Skeletal muscle cell (primary cell): ENCODE data around the gene GPR161.

Source experiments
- DNase-seq: peaks from one replicate; pipeline ENCODE4 v3.0.0-alpha.2; 2010; ENCODE audit warnings: low read depth
- H3K4me3 ChIP-seq: 2 replicates; pipeline ENCODE4 v1.5.1; 2011; ENCODE audit warnings: low read depth, mild to moderate bottlenecking, control low read depth, low read length, moderate library complexity

GPR161 gene

DNA sequence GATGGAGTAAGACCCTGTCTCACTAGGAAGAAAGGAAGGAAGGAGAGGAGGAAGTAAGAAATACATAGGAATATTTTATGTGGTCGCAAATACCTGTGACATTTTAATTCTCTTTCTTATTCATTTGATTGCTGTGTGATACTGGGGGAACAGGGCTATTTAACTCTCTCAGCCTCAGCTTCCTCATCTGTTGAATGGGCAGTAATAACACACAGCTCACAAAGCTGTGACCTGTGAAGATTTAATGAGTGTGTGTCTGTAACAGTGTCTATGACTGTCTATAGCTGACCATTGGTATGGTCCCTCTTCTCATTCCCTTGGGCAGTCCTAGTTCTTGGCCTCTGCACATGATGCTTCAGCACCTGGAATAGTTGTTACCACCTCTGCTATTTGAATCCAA, 13.6 kb upstream of the GPR161 start:
- no peak for DNase-seq
- no peak overlapping the region for H3K4me3 ChIP-seq

DNA sequence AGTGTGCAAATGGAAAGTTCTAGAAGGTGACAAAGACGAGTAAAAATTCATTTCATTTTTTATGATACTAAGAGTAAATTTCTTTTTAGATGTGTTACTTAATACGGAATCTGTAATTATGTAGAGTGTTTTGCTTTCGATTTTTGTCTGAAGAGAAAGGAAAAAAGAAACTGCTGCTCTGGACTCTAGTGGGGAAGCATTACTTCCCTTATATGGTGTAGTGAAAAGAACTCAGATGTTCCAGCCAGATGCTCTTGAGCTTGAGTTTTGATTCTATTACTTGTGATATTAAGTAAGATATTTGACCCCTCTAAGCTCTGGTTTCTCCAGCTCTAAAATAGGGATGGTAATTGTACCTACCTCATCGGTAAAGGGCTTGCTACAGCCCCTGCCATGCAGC, 12.2 kb upstream of the GPR161 start:
- H3K4me3 ChIP-seq = no peak overlapping the region
- DNase-seq = no peak

DNA sequence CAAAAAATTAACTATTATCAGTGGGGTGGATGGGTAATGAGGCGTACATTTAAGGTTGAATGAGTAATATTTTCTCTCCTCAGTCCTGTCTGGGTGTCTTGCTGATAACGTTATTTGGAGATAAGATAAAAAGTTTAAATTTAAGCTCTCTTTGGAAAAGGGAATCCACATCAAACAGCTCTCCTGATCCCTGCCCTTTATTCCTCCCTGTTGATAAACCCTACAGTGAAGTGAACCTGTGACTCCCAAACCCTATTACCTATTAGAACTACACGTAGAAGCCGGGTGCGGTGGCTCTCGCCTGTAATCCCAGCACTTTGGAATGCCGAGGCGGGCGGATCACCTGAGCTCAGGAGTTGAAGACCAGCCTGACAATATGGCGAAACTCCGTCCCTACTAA, 9.9 kb upstream of the GPR161 start:
- no peak overlapping the region for H3K4me3 ChIP-seq
- no peak for DNase-seq

DNA sequence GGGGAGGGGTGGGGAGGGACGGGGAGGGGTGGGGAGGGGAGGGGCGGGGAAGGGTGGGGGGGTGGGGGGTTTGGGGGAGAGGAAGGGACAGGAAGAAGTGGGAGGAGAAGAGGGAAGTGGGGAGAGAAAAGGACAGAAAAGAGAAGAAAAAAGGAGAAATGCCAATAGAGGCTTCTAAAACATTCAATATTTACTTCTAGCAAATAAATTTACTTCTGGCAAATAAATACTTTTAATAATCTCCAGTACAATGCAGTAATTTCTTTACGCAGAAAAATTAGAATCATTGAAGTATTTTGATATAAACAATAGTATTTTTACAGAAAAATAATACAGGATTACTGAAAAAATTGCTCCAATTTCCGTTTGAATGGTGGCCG, 9.4 kb upstream of the GPR161 start:
- DNase-seq = no peak
- no peak overlapping the region for H3K4me3 ChIP-seq

DNA sequence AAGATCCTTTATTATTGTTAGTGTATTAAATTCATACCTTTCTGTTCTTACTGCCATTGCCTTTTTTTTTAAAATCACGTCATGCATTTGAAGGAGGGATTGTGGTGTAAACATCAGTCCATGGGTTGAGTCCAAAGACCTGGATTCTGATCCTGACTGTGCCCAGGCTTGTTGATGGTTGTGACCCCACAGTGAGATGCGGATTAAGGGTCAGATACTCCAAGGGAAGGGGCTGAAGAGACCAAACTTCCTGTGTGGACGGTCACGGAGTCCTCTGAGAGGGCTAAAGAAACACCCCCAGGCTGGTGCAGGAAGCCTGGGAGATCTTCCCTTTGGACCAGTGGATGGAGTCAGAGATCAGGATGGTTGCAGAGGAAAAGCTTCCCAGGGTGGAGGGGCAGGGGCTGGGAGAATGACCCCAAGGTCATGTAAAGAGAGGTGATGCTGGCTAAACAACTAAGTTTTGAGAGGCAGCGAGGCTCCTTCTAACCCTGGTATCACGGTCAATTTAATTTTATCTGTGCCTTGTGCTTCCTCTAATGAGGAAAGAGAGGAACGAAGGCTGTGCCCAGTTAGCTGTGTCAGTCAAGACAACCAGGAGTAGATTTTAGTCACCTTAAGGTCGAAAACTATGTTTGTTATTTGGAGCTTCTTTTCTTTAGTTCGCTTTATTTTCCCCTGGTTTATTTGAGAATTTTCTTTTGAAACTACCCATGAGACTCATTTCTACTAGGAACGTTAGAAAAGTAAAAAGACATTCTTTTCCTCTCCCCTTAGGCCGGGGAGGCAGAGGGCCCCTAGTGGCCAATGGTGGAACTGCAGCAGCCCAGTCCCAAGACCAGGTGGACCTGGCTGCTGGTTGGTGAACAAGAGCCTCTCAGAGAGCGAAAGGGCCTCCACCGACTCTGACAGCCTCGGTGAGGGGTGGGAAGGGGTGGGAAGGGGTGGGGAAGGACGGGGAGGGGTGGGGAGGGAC, 8.7 kb upstream of the GPR161 start:
- H3K4me3 ChIP-seq = no peak overlapping the region
- peak; percentile 43 for DNase-seq

DNA sequence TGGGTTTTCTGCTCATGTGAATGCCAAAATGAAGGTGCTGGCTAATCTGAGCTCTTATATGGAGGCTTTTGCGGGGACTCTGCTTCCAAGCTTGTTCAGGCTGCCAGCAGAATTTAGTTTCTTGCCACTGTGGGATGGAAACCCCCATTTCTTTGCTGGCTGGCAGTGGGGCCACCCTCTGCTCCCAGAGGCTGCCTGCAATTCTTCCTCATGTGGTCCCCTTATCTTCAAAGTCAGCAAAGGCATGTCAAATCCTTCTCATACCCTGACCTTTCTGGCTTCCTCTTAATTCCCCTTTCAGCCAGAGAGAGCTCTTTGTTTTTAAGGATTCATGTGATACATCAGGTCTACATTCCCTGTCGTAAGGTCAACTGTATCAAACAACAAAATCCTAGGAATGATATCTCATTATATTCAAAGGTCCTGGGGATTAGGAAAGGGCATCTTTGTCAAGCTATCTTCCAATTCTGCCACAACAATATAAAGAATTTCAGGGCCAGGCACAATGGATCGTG, 5.2 kb upstream of the GPR161 start:
- H3K4me3 ChIP-seq = no peak overlapping the region
- DNase-seq = no peak

DNA sequence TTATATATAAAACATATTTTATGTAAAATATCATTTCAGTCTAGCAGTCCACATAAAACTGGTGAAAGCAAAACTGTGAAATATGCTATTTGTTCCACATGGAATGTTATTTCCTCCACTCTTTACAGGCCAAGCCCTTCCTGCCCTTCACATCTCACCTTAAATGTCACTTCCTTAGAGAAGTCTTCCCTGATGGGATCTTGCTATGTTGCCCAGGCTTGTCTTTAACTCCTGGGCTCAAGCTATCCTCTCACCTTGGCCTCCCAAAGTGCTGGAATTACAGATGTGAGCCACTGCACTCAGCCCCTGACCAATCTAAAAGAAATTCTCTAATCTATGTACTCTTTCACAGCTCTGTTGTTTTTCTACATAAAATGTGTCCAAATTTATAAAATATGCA, 2.3 kb upstream of the GPR161 start:
- DNase-seq = no peak
- no peak overlapping the region for H3K4me3 ChIP-seq

DNA sequence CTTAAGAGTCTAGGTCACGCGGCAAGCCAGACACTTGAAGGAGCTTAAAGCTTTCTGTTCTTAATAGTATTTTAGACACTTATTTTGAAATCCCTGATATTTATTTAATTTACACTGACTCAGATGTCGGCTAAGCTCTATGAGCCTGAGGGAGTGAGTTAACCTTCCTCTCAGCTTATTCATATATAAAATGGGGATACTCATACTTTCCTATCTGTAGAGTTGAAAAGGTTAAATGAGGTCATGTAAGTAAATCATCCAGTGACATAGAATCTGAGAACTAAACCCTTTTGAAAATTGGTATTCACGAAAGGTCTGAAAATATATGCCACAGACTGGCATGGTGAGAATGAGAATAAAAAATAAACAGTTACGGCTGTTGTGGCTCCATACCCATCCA, 1.4 kb upstream of the GPR161 start:
- H3K4me3 ChIP-seq = no peak overlapping the region

DNA sequence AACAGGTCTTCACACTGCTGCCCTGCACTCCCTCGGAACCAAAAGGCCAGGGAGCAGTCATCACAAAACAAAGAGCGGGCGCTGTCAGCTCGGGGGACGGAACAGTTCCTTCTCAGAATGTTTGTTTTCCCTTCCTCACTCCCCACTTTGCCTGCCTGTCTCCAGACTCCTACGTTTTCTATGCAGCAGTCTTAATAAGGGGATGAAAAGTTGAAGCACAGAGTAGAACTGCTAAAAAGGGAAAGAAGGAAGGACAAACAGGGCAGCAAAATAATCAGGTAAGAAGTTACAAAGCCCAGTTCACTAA, 738 bp upstream of the GPR161 start:
- H3K4me3 ChIP-seq = peak overlapping the region; percentile 77
- DNase-seq = no peak

More for the DNA sequence above, 1.4 kb upstream of the GPR161 start:
- no peak for DNase-seq

DNA sequence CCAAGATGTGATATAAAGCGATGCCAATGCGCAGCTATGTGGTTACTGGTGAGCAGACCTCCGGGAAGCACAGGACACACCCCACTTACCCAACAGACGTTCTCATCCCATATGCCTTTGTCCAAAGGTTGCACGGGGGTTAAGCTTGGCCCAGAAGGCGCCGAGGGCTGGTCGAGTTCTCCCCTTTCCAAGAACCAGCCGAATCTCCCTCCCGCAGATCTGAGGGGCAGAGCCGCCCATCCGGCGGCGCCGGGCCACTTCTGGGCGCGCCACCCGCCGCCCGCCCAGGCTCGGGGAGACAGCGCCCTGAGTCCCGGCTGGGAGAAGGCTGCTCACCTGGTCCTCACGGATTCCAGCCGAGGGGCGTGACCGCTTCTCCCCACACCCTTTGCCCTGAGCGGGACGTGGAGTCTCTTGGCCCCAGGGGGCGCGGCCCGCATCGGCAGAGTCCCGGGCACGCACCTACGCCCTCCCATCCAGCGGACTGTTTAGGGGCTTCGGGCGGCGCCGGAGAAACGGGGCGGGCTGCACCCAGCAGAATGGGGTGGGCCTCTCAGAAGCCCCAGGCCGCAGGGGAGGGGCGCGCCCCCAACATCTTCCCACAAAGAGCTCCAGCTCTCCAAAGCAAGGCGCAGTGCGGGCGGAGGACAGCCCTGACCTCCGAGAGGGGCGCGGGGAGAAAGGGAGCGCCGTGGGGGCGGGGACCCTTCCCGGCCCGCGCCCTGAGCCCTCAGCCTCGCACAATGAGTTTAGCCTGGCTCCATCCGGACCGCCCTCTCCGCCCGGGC, 615 bp downstream of the GPR161 start:
- peak overlapping the region; percentile 77 for H3K4me3 ChIP-seq
- DNase-seq = no peak

DNA sequence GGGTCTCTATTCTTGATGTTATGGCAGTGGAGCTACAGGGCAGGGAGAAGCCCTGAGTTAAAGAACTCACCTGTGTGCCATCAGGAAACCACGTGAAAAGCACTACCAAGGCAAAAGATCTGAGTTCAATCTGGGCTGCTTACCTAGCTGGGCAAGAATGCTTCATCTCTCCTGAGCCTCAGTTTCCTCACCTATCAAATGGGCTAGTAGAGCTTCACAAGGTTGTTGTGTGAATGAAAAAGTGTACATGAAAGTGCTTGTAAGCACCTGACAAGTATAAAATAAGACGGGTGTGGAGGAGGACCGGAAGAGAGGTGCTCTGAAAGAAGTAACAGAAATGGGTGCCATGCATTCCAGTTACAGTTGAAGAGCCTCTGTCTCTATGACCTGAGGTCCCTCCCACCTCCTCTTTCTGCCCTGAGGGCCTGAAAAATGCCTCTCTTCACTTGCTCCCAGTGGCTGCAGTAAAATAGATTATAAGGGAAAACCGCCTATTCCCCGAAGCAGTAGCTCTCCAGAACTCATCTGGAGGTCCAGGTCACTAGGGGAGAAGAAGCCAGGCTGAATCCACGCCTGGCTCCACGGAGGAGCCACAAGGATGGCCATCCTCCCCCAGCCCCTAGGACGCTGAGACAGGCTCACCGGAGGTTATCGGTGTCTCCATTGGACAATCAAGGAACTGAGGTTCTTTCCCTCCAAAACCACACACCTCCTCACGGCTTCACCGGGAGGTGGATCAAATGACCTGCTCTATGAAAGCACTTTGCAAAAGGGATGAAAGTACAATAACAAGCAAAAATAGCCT, 1.4 kb downstream of the GPR161 start:
- no peak for DNase-seq
- peak overlapping the region; percentile 77 for H3K4me3 ChIP-seq

DNA sequence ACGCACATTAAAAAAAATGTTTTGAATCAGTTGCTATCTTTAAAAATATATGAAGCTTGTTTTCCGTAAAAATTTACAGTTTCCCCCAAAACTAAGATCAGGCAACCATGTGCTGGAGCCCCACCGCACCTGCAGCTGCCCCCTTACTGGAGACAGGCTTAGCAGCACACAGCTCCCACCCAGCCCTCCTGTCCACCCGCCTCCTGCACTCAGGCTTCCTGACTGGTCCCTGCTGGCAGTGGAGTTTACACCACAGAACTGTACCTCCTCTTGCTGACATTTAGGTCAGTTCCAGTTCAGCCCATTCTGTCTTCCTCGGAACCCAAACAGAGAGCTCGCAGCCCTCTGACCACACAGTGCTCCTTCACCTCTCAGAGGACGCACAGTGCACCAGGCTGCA, 2.1 kb downstream of the GPR161 start:
- H3K4me3 ChIP-seq = no peak overlapping the region
- DNase-seq = no peak

DNA sequence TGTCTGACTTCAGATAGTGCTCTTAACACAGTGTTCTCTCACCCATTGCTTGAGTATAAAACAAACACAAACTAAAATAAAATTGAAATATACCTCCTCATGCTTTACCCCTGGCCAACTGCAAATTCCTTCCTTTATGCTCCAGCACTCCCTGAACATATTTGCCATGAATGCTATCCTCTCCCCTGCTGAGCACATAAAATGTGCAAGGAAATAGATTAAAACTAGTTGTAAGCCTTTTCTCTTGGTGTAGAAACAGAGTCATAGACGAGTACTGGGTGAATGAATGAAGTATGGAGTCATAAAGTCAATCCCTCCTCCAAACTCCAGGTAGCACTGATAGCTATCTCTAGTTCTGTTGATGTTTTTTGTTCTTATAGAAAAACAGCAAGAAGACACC, 2.6 kb downstream of the GPR161 start:
- DNase-seq = no peak
- H3K4me3 ChIP-seq = no peak overlapping the region

DNA sequence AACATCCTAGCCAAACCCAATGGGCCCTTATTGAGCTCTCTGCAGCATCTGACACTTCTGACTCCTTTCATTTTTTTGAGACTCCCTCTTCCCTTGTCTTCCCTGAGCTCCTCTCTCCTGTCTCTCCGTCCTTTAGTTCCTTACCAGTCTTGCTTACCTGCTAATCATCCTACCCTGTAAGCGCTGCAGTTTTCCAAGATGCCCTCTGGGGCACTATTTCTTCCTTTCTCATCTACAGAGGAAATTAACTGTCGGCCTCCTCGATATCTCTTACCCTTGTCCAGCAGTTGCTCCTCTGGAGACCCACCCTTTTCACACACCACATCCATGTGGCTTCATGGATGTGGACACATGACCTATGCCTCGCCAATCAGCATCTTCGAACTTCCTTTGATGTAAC, 6.8 kb downstream of the GPR161 start:
- no peak overlapping the region for H3K4me3 ChIP-seq

DNA sequence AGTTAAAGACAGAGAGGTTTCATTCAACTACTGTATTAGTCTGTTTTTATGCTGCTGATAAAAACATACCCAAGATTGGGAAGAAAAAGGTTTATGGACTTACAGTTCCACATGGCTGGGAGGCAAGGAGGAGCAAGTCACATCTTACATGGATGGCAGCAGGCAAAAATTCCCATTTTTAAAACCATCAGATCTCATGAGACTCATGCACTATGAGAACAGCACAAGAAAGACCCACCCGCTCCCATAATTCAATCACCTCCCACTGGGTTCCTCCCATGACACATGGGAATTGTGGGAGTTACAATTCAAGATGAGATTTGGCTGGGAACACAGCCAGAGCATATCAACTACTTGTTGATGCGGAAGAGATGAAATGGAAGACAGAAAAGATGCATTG, 9.2 kb downstream of the GPR161 start:
- no peak overlapping the region for H3K4me3 ChIP-seq
- DNase-seq = no peak

More for the DNA sequence above, 6.8 kb downstream of the GPR161 start:
- no peak for DNase-seq

DNA sequence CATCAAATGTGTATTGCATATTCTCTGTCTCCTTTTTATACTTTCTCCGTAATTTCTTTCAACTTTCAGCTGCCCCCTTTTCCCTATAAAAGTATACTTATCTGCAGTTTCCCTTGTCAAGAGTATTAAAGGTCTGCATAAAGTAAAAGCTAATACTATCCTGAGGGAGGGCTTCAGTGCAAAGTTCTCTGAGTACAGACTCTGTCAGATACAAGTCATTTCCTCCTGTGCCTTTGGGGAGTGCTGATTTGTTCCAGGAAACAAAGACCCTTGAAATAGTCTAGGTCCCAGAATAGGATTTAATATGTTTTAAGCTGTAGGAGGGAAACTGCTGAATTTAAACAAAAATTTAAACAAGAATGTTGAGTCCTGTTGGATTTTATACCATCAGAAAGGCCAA, 11.7 kb downstream of the GPR161 start:
- DNase-seq = no peak
- H3K4me3 ChIP-seq = no peak overlapping the region

DNA sequence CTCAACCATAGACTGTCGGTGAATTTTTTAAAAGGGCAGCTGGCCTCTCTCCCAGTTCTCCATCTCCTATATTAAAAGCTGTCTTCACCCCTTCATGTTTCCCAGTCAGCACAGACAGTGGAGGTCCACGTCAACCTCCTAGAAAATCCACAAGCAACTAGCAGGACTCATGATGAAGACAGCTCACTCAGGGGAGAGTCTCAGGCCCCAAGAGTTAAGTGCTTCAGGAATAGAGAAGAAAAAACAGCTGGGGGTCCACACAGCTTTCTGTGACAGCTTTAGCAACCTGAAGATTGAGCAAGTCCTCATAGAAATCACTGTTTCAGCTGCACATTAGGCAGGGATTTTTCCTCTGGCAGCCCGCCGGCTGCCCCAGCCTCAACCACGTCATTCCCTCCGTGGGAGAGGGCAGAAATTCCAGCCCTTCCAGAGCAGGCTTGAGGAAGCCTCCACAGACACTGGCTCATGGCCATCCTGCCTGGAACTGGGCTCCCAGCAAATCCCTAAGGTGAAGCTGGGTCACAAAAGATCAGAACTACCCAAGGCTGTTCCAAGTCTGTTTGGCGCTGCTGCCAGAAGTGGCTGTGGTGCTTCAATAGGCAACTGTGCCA, 15.2 kb downstream of the GPR161 start:
- peak; percentile 93 for DNase-seq
- H3K4me3 ChIP-seq = no peak overlapping the region

DNA sequence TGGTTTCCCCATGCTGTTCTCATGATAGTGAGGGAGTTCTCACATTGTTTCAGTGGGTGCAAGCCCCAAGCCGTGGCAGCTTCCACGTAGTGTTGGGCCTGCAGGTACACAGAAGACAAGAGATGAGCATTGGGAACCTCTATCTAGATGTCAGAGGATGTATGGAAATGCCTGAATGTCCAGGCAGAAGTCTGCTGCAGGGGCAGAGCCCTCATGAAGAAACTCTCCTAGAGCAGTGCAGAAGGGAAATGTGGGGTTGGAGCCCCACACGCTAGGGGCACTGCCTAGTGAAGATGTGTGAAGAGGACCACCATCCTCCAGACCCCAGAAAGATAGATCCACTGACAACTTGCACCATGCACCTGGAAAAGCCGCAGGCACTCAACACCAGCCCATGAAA, 17.0 kb downstream of the GPR161 start:
- no peak for DNase-seq
- no peak overlapping the region for H3K4me3 ChIP-seq

DNA sequence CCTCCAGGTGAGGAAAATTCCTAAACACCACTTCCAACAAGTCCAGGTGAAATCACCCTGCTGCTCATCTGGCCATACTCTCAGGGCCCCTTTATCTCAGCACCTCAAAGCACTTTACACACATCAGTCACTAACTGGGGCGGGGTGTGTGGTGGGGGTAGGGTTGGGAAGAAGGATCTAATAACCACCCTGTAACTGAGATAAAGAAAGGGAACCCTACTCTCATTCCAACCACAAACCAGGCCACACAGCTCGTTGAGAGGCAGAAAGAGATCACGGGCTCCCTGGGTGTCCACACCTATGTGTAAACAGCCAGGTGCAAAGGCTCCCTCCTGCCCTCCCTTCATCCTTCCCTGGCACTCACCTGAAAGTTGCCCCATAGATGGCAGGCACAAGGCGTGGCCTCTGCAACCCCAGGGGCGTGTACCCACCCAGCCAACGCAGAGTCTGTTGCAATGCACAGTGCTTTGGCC, 20.4 kb downstream of the GPR161 start:
- no peak for DNase-seq

More for the DNA sequence above, 20.4 kb downstream of the GPR161 start:
- H3K4me3 ChIP-seq = no peak overlapping the region
